Prostate gland (tissue), 2 donors: Measurements from ENCODE around the gene CHST11.

Experiments used
- CTCF ChIP-seq, 4 experiments: fragments of 200-600 bp in 2 of 4; fragments of 450-650 bp in 2 of 4; sonication (generic) in 2 of 4; IDR thresholded peaks; 1 replicate in 3 of 4; 2 replicates in 1 of 4; pipeline ENCODE4 v1.5.1; 2016 to 2019; ENCODE audit warnings: antibody characterized with exemption in 4 of 4, mild to moderate bottlenecking in 2 of 4, moderate library complexity in 2 of 4
- POLR2AphosphoS5 ChIP-seq: sonication (generic); formaldehyde crosslinking; IDR thresholded peaks from one replicate; pipeline ENCODE4 v1.6.1; 2017; ENCODE audit warnings: antibody characterized with exemption

GRCh38 chr12:104697186-104697585 is 240.4 kb downstream of the CHST11 start:
- TF ChIP-seq CTCF (IDR thresholded peaks at IDR 0.05) (no peak), POLR2AphosphoS5 (no peak)
